GM19438 (cell line): ENCODE data around the gene SLC6A11.

Experiments
- ATAC-seq: cut with Tn5 transposase; IDR thresholded peaks from one replicate; pipeline ENCODE4 v1.9.1; 2021; ENCODE audit warnings: low read depth; ENCODE audit not compliant: unreplicated experiment

The SLC6A11 gene

GRCh38 chr3:10974746-10975375 lies 158.8 kb downstream of the SLC6A11 start:
- no peak for ATAC-seq

- no peak for ATAC-seq
Observed at GRCh38 chr3:10975695-10976234, 159.7 kb downstream of the SLC6A11 start.

- no peak for ATAC-seq
Observed at GRCh38 chr3:10976770-10977169, 160.7 kb downstream of the SLC6A11 start.

DNA sequence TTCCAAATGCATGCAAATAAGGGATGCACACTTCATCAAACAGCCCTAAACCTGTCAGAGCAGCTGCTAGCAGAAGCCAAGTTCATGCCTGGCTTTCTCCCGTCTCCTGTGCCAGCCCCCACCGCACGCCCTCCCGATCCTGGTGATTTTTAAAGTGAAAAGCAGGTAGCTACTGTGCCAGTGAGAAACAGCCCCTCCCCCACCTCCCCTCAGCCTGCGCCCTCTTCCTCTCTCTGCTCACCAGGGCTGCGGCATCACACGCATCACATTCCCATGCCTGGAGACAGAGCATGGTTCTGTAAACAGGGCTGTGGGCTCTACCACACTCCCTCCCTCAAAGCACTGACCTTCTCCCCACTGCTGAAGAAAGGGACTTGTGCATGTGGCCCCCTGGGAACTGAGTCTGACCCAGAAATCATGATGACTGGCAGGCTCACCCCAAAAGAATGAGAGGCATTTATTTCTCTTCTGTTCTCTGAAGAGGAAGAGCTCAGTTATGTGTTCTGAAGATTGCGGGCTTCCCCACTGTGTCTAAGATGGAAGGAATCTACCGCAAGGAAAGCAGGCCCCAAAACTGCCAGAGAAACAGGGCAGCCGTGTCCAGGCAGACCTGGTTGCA lies 162.0 kb downstream of the SLC6A11 start:
- ATAC-seq: no peak

DNA sequence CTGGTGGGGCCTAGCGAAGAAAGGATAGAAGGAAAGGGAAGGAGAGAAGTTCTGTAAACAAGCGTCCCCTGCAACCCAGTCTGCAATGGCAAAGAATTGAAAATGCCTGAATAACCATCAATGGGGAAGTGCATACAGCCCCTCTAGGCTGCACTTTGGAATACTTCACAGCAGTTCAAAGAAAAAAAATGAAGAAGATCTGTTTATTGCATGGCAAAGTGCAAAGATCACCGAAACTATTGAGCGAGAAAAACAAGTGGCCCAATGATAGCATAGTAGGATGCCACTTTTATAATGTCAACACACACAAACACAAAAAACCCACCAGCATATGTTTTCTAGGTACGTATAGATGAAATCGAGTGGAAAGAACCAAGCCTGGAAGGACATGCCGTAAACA lies 162.9 kb downstream of the SLC6A11 start:
- ATAC-seq: no peak

GRCh38 chr3:10980312-10980711 lies 164.3 kb downstream of the SLC6A11 start:
- ATAC-seq: no peak

GRCh38 chr3:10981031-10981430 lies 165.0 kb downstream of the SLC6A11 start:
- ATAC-seq: no peak

DNA sequence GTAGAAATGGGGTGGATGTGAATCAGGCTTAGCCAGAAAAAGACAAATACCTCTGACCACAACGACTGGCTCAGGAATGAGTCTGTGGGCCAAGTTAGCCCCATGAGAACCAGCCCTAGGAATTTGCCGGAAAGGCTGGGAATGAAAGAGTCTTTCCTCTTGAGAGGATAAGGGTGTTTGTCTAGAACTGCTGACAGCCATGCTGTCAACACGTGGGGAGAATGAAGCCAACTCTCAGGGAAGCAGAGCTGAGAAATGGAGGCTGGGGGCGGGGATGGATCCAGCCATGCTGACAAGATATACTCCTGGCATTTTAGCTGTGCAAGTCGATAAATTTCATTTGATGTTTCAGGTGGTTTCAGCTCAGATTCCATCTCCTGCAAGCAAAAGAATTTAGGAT lies 165.9 kb downstream of the SLC6A11 start:
- no peak for ATAC-seq

DNA sequence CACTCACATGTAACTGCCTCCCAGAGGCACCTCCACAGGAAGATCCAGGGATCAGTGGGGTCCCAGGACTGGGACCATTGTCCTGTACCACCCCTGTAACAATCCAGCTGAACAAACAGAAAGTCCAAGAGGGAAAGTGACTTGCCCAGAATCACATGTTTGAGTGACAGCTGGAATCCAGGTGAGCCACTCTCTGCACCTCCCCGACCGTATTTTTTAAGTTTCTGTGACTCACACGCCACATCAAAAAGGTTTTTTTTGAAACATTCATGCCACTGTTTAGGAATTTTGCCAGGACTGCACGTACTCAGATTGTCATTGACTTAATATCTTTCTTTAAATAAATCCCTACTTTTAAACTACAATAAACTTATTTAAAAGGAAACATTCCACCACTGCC lies 166.8 kb downstream of the SLC6A11 start:
- no peak for ATAC-seq

DNA sequence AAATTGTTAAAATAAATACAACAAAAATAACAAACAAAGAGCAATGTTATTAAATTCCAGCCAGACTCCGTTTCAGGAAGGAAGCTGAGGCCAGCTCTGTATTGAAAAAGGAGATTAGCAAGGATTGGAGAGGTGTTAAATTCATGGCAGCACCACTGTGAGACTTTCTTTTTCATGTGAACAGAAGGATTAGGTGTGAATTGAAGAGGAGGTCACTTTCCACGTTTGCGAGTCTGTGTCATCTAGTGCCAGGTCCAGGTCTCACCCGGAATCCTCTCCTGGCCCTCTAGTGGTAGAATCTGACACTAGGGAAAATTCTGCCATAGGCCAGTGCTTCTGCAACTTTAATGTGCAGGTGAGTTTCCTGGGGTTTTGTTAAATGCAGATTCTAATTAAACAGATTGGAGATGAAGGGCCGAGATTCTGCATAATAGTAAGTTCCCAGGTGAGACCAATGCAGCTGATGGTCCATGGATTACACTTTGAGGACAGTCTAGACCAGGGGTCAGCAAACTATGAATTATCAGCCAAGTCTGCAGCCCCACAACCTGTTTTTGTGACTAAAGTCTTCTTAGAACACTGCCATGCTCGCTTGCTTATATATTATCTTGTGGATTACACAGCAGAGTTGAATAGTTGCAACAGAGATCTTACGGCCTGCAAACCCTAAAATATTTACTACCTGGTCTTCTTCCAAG lies 167.3 kb downstream of the SLC6A11 start:
- no peak for ATAC-seq

DNA sequence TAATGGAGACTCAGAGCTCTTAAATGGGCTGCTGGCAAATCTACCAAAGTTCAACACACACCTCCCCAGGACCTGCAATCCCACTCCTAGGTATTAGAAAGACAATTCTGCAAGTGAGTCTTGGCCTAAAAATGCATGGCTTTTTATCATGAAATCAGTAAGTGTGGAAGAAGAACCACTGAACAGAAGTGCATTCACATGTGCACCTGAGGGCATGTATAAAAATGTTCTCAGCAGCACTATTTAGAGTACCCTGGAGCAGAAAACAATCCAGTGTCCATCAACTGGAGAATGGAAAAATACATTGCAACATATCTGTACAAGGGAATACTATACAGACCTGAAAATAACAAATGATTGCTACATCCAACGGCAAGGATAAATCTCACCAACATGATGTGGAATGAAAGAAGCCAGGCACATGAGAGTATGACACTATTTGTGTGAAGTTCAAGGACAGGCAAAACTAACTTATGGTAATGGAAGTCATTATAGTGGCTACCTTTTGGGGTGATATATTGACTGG lies 168.4 kb downstream of the SLC6A11 start:
- no peak for ATAC-seq

DNA sequence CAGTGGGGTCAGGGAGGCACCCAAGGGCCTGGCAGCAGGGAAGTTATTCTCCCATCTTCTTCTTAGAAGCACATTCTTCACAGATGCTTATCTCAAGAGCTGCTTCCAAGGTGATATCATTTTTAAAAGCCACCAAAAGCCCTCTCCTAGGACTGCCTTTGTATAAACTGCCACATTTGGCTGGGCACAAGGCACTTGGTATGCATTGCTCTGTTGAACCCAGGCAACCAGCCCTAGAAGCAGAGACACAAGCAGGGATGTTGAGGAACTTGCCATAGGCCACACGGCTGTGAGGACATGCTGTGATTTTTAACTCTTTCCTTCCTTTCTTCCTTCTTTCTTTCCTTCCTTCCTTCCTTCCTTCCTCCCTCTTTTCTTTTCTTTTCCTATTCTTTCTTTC lies 169.2 kb downstream of the SLC6A11 start:
- no peak for ATAC-seq

- no peak for ATAC-seq
Observed at GRCh38 chr3:10986592-10986991, 170.6 kb downstream of the SLC6A11 start.

- no peak for ATAC-seq
Observed at GRCh38 chr3:10988001-10988665, 172.1 kb downstream of the SLC6A11 start.

DNA sequence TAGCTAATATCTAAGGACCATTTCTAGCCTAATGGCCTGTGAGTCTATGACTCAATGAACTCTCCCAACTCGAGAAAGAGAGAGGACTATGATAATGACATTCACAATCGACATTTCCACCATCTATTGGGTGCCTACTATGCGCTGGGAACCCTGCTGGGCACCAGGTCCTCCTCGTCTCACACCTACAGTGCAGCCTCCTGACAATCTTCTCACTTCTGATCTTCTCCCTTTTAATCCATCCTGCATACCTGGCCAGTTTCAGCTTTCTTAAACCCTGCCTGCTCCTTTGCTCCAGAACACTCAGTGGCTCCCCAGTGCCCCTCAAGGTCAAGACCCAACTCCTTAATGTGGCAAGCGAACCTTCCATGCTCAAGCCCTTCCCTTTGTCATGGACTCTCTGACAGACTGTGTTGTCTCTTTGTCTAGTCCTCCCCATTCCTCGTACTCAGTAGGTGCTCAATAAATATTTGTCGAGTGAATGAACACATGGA lies 173.0 kb downstream of the SLC6A11 start:
- ATAC-seq: no peak
